ENCODE data around the gene HSPA14. TPM values are rescaled to one million over a fixed set of nuclear protein-coding genes. Genes with fewer than 3 reads are reported as not detected.

HSPA14 gene
- total and polyA plus RNA-seq, 2 of the 4 experiments (the other 2 are of a cell fraction), result 10.3 to 11.8 TPM

DNA sequence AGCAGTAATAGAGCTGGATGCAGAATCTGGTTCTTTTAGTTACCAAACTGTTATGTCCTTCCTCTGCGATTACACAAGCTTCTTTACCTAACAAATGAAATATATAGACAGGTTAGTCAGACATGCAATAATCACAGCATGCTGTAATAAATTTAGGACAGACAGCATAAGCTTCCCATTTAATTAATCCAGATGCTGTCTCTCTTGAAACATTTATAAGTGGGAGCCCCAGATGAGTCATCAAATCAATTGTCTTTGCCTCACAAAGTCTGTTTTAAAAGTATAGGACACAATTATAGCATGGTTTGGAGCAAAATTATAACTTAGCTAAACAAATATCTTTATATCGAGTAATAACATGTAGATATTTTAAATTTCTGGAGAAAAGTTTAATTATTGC lies 1.9 kb upstream of the HSPA14 start:
- H3K27ac ChIP-seq (ENCODE audit: insufficient read depth, low read length), result no peak overlapping the region
- intact Hi-C loops (cut with micrococcal nuclease) (loop anchor here (5.0 to 10.0 kb wide), 2 partner anchors 234 to 269 kb away; no protein-coding TSS in a partner anchor), dilution Hi-C loops (cut with HindIII; ENCODE audit: low sequenced_read_pairs, unreplicated experiment) (no loop called here), in situ Hi-C loops (cut with MboI; ENCODE audit: low sequenced_read_pairs) (no loop called here)
- H2BK120ac ChIP-seq (ENCODE audit: low read depth, low read length), result no peak overlapping the region
- POLR2A ChIA-PET (ENCODE audit: unreplicated experiment), result no interaction called here
- peaks cover 3% of the 10 kb centered on the region for H3K9me1 ChIP-seq (ENCODE audit: insufficient read depth, low read length)
- peaks cover 13 to 22% of the 10 kb centered on the region in 2 experiments for H3K79me1 ChIP-seq (ENCODE audit: low read depth in 1 of 2, low read length in 2 of 2)
- ATAC-seq (ENCODE audit: low read depth) (no peak), DNase-seq (no peak)
- H2AFZ ChIP-seq (replicated peaks; ENCODE audit: low read length, poor library complexity), result no peak overlapping the region
- no peak overlapping the region for H3K18ac ChIP-seq (ENCODE audit: low read depth, low read length)
- H4K20me1 ChIP-seq (ENCODE audit: insufficient read depth, low read length), result peaks cover 4% of the 10 kb centered on the region
- no CpG with 5 or more reads among the region's 2 CpGs for WGBS, 2 experiments (ENCODE audit: extremely low coverage in 2 of 2, insufficient read length in 1 of 2)
- H4K8ac ChIP-seq (ENCODE audit: low read depth in 2 of 2, low read length in 2 of 2), result no peak overlapping the region
- H2BK15ac ChIP-seq (ENCODE audit: low read depth, low read length), result no peak overlapping the region
- no peak overlapping the region for H4K5ac ChIP-seq (ENCODE audit: low read depth, low read length)
- CTCF ChIA-PET, result interaction anchor here (0.5 to 2.7 kb wide), 3 partner anchors 9 to 1042 kb away, joined by 3 to 9 read pairs (median 5); no protein-coding TSS in a partner anchor
- H3K23ac ChIP-seq (ENCODE audit: low read depth, low read length), result no peak overlapping the region
- no peak overlapping the region for H3K14ac ChIP-seq (replicated peaks; ENCODE audit: low read depth, low read length)
- no peak overlapping the region for H3K4ac ChIP-seq (ENCODE audit: low read depth, low read length)
- H3K9me3 ChIP-seq (ENCODE audit: control insufficient read depth, insufficient read depth, low read length), result no peaks in the 10 kb centered on the region
- peaks cover 1% of the 10 kb centered on the region; the same call in 1 of the 2 replicates for H3K4me1 ChIP-seq (ENCODE audit: control insufficient read depth, insufficient read depth, low read length)
- no TSS peak for BruUV-seq (replicated peaks)
- H3K27me3 ChIP-seq (ENCODE audit: control insufficient read depth, insufficient read depth, low read length), result no peaks in the 10 kb centered on the region
- H2BK20ac ChIP-seq (ENCODE audit: low read depth, low read length), result no peak overlapping the region
- no peak overlapping the region for H2AK5ac ChIP-seq (ENCODE audit: low read depth, low read length)
- H3K4me3 ChIP-seq (ENCODE audit: insufficient read depth, low read depth, low read length), result no peak overlapping the region
- H4K91ac ChIP-seq (ENCODE audit: insufficient read depth, low read depth, low read length), result no peak overlapping the region
- H2AK9ac ChIP-seq (replicated peaks; ENCODE audit: low read depth, low read length, poor library complexity), result no peak overlapping the region
- TF ChIP-seq NFE2L2 (IDR thresholded peaks at IDR 0.05; ENCODE audit: low read depth, low read length) (no peak), CHD1 (IDR thresholded peaks at IDR 0.05; ENCODE audit: low read depth, low read length) (no peak), FOS (IDR thresholded peaks at IDR 0.05; ENCODE audit: low read depth, low read length) (no peak), BHLHE40 (IDR thresholded peaks at IDR 0.05; ENCODE audit: low read depth, low read length) (no peak), CEBPB (IDR thresholded peaks at IDR 0.05; ENCODE audit: low read depth, low read length) (no peak), RAD21 (IDR thresholded peaks at IDR 0.05; ENCODE audit: low read length) (no peak), POLR2A (IDR thresholded peaks at IDR 0.05; ENCODE audit: low read depth, low read length) (no peak), RFX5 (IDR thresholded peaks at IDR 0.05; ENCODE audit: low read depth, low read length) (no peak), RCOR1 (IDR thresholded peaks at IDR 0.05; ENCODE audit: insufficient replicate concordance, low read length) (no peak), MXI1 (IDR thresholded peaks at IDR 0.05; ENCODE audit: borderline replicate concordance, low read depth, low read length) (no peak), MAFK (IDR thresholded peaks at IDR 0.05; ENCODE audit: low read depth, low read length) (no peak), MAZ (IDR thresholded peaks at IDR 0.05; ENCODE audit: borderline replicate concordance, low read depth, low read length) (no peak), SMC3 (IDR thresholded peaks at IDR 0.05; ENCODE audit: low read depth, low read length) (no peak)
- TF ChIP-seq, protein P1, sequence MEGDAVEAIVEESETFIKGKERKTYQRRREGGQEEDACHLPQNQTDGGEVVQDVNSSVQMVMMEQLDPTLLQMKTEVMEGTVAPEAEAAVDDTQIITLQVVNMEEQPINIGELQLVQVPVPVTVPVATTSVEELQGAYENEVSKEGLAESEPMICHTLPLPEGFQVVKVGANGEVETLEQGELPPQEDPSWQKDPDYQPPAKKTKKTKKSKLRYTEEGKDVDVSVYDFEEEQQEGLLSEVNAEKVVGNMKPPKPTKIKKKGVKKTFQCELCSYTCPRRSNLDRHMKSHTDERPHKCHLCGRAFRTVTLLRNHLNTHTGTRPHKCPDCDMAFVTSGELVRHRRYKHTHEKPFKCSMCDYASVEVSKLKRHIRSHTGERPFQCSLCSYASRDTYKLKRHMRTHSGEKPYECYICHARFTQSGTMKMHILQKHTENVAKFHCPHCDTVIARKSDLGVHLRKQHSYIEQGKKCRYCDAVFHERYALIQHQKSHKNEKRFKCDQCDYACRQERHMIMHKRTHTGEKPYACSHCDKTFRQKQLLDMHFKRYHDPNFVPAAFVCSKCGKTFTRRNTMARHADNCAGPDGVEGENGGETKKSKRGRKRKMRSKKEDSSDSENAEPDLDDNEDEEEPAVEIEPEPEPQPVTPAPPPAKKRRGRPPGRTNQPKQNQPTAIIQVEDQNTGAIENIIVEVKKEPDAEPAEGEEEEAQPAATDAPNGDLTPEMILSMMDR (conservative IDR thresholded peaks at IDR 0.05; ENCODE audit: low read depth, low read length), result no peak
- TF ChIP-seq, protein P2, sequence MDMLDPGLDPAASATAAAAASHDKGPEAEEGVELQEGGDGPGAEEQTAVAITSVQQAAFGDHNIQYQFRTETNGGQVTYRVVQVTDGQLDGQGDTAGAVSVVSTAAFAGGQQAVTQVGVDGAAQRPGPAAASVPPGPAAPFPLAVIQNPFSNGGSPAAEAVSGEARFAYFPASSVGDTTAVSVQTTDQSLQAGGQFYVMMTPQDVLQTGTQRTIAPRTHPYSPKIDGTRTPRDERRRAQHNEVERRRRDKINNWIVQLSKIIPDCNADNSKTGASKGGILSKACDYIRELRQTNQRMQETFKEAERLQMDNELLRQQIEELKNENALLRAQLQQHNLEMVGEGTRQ (IDR thresholded peaks at IDR 0.05; ENCODE audit: low read depth, low read length), result no peak
- TF ChIP-seq, protein P3, sequence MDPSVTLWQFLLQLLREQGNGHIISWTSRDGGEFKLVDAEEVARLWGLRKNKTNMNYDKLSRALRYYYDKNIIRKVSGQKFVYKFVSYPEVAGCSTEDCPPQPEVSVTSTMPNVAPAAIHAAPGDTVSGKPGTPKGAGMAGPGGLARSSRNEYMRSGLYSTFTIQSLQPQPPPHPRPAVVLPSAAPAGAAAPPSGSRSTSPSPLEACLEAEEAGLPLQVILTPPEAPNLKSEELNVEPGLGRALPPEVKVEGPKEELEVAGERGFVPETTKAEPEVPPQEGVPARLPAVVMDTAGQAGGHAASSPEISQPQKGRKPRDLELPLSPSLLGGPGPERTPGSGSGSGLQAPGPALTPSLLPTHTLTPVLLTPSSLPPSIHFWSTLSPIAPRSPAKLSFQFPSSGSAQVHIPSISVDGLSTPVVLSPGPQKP (IDR thresholded peaks at IDR 0.05; ENCODE audit: borderline replicate concordance, low read depth, low read length), result no peak
- H3K56ac ChIP-seq (ENCODE audit: extremely low read depth, insufficient read depth, low read length), result no peak overlapping the region
- no peak overlapping the region for H3K9ac ChIP-seq (ENCODE audit: low read depth, low read length)
- no peak overlapping the region for H3K4me2 ChIP-seq (ENCODE audit: low read depth, low read length)
- no peaks in the 10 kb centered on the region for H3K36me3 ChIP-seq (ENCODE audit: control insufficient read depth, insufficient read depth, low read length)
- H2BK5ac ChIP-seq (ENCODE audit: low read depth, low read length, poor library complexity, severe bottlenecking), result no peak overlapping the region
